Naive thymus-derived CD4-positive, alpha-beta T cell (primary cell): Measurements from ENCODE around the gene HOXD4. TPM values are rescaled to one million over a fixed set of nuclear protein-coding genes. Genes with fewer than 3 reads are reported as not detected.

Experiments used
- ATAC-seq: fragments of 150-1000 bp; cut with Tn5 transposase; 2 replicates; pipeline ENCODE4 v1.10.0; 2021; ENCODE audit warnings: mild to moderate bottlenecking, moderate library complexity
- CTCF ChIA-PET: fragments of 350-600 bp; sonication (Branson Sonifier 250); formaldehyde crosslinking; loops from one replicate; lab custom pipeline; 2021; ENCODE audit warnings: antibody characterized with exemption; lab: Charles Lee
- POLR2A ChIA-PET: fragments of 350-600 bp; sonication (Branson Sonifier 250); formaldehyde crosslinking; loops from one replicate; lab custom pipeline; 2021; ENCODE audit warnings: antibody characterized with exemption, inconsistent platforms; lab: Charles Lee
- DNase-seq, 9 donors: peaks; one replicate each; pipeline versions ENCODE4 v3.0.0 to v3.0.0-alpha.2; 2020 to 2022; ENCODE audit warnings: mixed read lengths in 1 of 9
- H3K27ac ChIP-seq: one replicate; pipeline ENCODE4 v1.7.0; 2013; ENCODE audit warnings: mild to moderate bottlenecking, low read depth, low read length, moderate library complexity
- H3K27me3 ChIP-seq, 2 donors: one replicate each; pipeline ENCODE4 v1.7.0; 2013; ENCODE audit warnings: low read length in 2 of 2, mild to moderate bottlenecking in 2 of 2, moderate library complexity in 2 of 2; ENCODE audit not compliant: control insufficient read depth in 2 of 2, insufficient read depth in 2 of 2
- H3K36me3 ChIP-seq, 3 experiments: 1 replicate in 2 of 3; 2 replicates in 1 of 3; pipeline ENCODE4 v1.7.0; 2013; ENCODE audit warnings: low read length in 3 of 3, mild to moderate bottlenecking in 3 of 3, moderate library complexity in 1 of 3; ENCODE audit not compliant: insufficient read depth in 3 of 3, control insufficient read depth in 2 of 3
- H3K4me1 ChIP-seq, 2 donors: one replicate each; pipeline ENCODE4 v1.7.0; 2013; ENCODE audit warnings: low read length in 2 of 2, mild to moderate bottlenecking in 2 of 2, moderate library complexity in 1 of 2; ENCODE audit not compliant: control insufficient read depth in 2 of 2, insufficient read depth in 2 of 2
- H3K4me3 ChIP-seq: 2 replicates; pipeline ENCODE4 v1.7.0; 2013; ENCODE audit warnings: mild to moderate bottlenecking, low read length
- H3K9me3 ChIP-seq, 3 experiments: 1 replicate in 2 of 3; 2 replicates in 1 of 3; pipeline ENCODE4 v1.7.0; 2013; ENCODE audit warnings: low read length in 3 of 3; ENCODE audit not compliant: control insufficient read depth in 2 of 3
- H3K27ac Mint-ChIP-seq, 9 donors: one replicate each; pipeline ENCODE4 v1.8.0; 2020 to 2022; ENCODE audit warnings: mixed read lengths in 9 of 9, mild to moderate bottlenecking in 8 of 9, moderate library complexity in 5 of 9, inconsistent platforms in 2 of 9
- H3K27me3 Mint-ChIP-seq, 5 donors: one replicate each; pipeline ENCODE4 v1.8.0; 2021 to 2022; ENCODE audit warnings: mixed read lengths in 5 of 5, mild to moderate bottlenecking in 1 of 5
- H3K36me3 Mint-ChIP-seq, 5 donors: one replicate each; pipeline ENCODE4 v1.8.0; 2020 to 2022; ENCODE audit warnings: mixed read lengths in 5 of 5, mild to moderate bottlenecking in 3 of 5, inconsistent platforms in 1 of 5
- H3K4me1 Mint-ChIP-seq, 7 donors: one replicate each; pipeline ENCODE4 v1.8.0; 2020 to 2022; ENCODE audit warnings: mixed read lengths in 7 of 7, mild to moderate bottlenecking in 3 of 7, inconsistent platforms in 1 of 7
- H3K4me3 Mint-ChIP-seq, 10 donors: one replicate each; pipeline ENCODE4 v1.8.0; 2020 to 2022; ENCODE audit warnings: mild to moderate bottlenecking in 10 of 10, mixed read lengths in 10 of 10, moderate library complexity in 6 of 10, inconsistent platforms in 2 of 10
- H3K9me3 Mint-ChIP-seq, 11 donors: one replicate each; pipeline ENCODE4 v1.8.0; 2020 to 2022; ENCODE audit warnings: mixed read lengths in 11 of 11, mild to moderate bottlenecking in 4 of 11, inconsistent platforms in 1 of 11, moderate library complexity in 1 of 11
- intact Hi-C, 2 donors: fragments of 100-400 bp; cut with micrococcal nuclease; formaldehyde crosslinking; loops; one replicate each; pipeline ENCODE4 v1.15.1; 2023
- polyA plus RNA-seq, 2 donors: library from polyadenylated mRNA; unstranded; fragments of 300-500 nt; fragmentation: Illumina TruSeq; gene quantifications; one replicate each; pipeline ENCODE4 v1.2.3, GENCODE V29; 2021
- total RNA-seq, 6 experiments: library from RNA in 5 of 6; stranded (reverse) in 5 of 6; gene quantifications; 1 replicate in 5 of 6; 2 replicates in 1 of 6; pipeline ENCODE4 v1.2.3 and lab custom pipeline; 2021 to 2026

Gene HOXD4
- total and polyA plus RNA-seq, 7 experiments from 2014 or later: not detected

- Mint-ChIP-seq H3K4me3 (peak within 1 kb of the TSS; percentile 26 to 85 (median 76)), H3K36me3 (peaks cover 0 to 4% (median 2%) of the 10 kb centered on the region in 5 donors), H3K27ac (peak within 1 kb of the TSS in 2 of 9 donors; percentile 38 to 86), H3K27me3 (peaks cover 77 to 90% (median 82%) of the 10 kb centered on the region in 5 donors), H3K4me1 (peaks cover 3 to 32% (median 15%) of the 10 kb centered on the region in 7 donors), H3K9me3 (peaks cover 0 to 20% (median 6%) of the 10 kb centered on the region in 11 donors)
- peaks cover 0 to 15% of the 10 kb centered on the region in 2 donors for H3K4me1 ChIP-seq
- peak; percentile 35 for ATAC-seq
- peaks cover 27 to 81% of the 10 kb centered on the region in 2 donors for H3K27me3 ChIP-seq
- ChIA-PET POLR2A (interaction anchor here (0.5 kb wide), 1 partner anchor 1009 kb away, joined by 4 read pairs; no protein-coding TSS in a partner anchor), CTCF (no interaction called here)
- H3K9me3 ChIP-seq: no peaks in the 10 kb centered on the region
- peak within 1 kb of the TSS; percentile 33 for H3K4me3 ChIP-seq
- H3K27ac ChIP-seq: no peak within 1 kb of the TSS
- intact Hi-C loops: loop anchor here (1.0 to 10.0 kb wide), 4 partner anchors 8 to 1788 kb away; partner anchors contain the start of gene SP9 (in 1 of the 2)
- no peaks in the 10 kb centered on the region for H3K36me3 ChIP-seq
- peak in 2 of 9 donors; percentile 39 to 43 for DNase-seq
Measured at GRCh38 chr2:176122683-176123410, 28.5 kb upstream of the HOXD4 start, which contains the start of gene HOXD9. Gene HOXD9, plus strand, starts transcription at chr2:176122719. Its CDS starts 50 bp downstream, at chr2:176122769.

- Histone ChIP-seq H3K4me3 (no peak overlapping the region), H3K4me1 (peaks cover 0 to 15% of the 10 kb centered on the region in 2 donors), H3K27me3 (peaks cover 34 to 81% of the 10 kb centered on the region in 2 donors), H3K36me3 (no peaks in the 10 kb centered on the region), H3K27ac (no peak overlapping the region), H3K9me3 (no peaks in the 10 kb centered on the region)
- ATAC-seq: no peak
- peaks cover 0 to 4% (median 0%) of the 10 kb centered on the region in 5 donors for H3K36me3 Mint-ChIP-seq
- peak overlapping the region in 2 of 9 donors; percentile 43 to 86 for H3K27ac Mint-ChIP-seq
- peaks cover 8 to 39% (median 21%) of the 10 kb centered on the region in 7 donors for H3K4me1 Mint-ChIP-seq
- intact Hi-C loops: loop anchor here (1.0 to 10.0 kb wide), 4 partner anchors 8 to 1789 kb away; partner anchors contain the start of gene SP9 (in 1 of the 2)
- peaks cover 0 to 19% (median 5%) of the 10 kb centered on the region in 11 donors for H3K9me3 Mint-ChIP-seq
- ChIA-PET POLR2A (no interaction called here), CTCF (no interaction called here)
- H3K4me3 Mint-ChIP-seq: peak overlapping the region; percentile 26 to 75 (median 58)
- DNase-seq: no peak
- peaks cover 77 to 90% (median 82%) of the 10 kb centered on the region in 5 donors for H3K27me3 Mint-ChIP-seq
Measured at GRCh38 chr2:176123411-176124109, 27.8 kb upstream of the HOXD4 start.

GRCh38 chr2:176124110-176124946 is 27.0 kb upstream of the HOXD4 start:
- H3K27me3 ChIP-seq: peaks cover 34 to 83% of the 10 kb centered on the region in 2 donors
- ChIA-PET CTCF (no interaction called here), POLR2A (no interaction called here)
- peaks cover 8 to 42% (median 25%) of the 10 kb centered on the region in 7 donors for H3K4me1 Mint-ChIP-seq
- intact Hi-C loops: loop anchor here (10.0 kb wide), 3 partner anchors 1210 to 1790 kb away; partner anchors contain the start of gene SP9 (in 1 of the 2)
- no peak for DNase-seq
- no peaks in the 10 kb centered on the region for H3K36me3 ChIP-seq
- H3K4me3 ChIP-seq: no peak overlapping the region
- H3K9me3 Mint-ChIP-seq: peaks cover 0 to 15% (median 1%) of the 10 kb centered on the region in 11 donors
- ATAC-seq: no peak
- H3K9me3 ChIP-seq: no peaks in the 10 kb centered on the region
- peak overlapping the region in 8 of 10 donors; percentile 26 to 75 (median 59) for H3K4me3 Mint-ChIP-seq
- peak overlapping the region in 3 of 9 donors; percentile 43 to 86 (median 44) for H3K27ac Mint-ChIP-seq
- H3K36me3 Mint-ChIP-seq: no peaks in the 10 kb centered on the region
- H3K27me3 Mint-ChIP-seq: peaks cover 78 to 90% (median 81%) of the 10 kb centered on the region in 5 donors
- peaks cover 0 to 15% of the 10 kb centered on the region in 2 donors for H3K4me1 ChIP-seq
- H3K27ac ChIP-seq: no peak overlapping the region

GRCh38 chr2:176124947-176125771 is 26.2 kb upstream of the HOXD4 start:
- Histone ChIP-seq H3K4me1 (peaks cover 0 to 15% of the 10 kb centered on the region in 2 donors), H3K27me3 (peaks cover 34 to 78% of the 10 kb centered on the region in 2 donors), H3K9me3 (no peaks in the 10 kb centered on the region), H3K4me3 (no peak overlapping the region), H3K27ac (no peak overlapping the region), H3K36me3 (no peaks in the 10 kb centered on the region)
- no peak for ATAC-seq
- peak overlapping the region in 1 of 9 donors; percentile 51 for H3K27ac Mint-ChIP-seq
- H3K4me3 Mint-ChIP-seq: peak overlapping the region in 1 of 10 donors; percentile 26
- CTCF ChIA-PET: interaction anchor here (0.7 to 5.6 kb wide), 3 partner anchors 8 to 534 kb away, joined by 3 to 65 read pairs (median 5); no protein-coding TSS in a partner anchor
- H3K9me3 Mint-ChIP-seq: peaks cover 0 to 14% (median 0%) of the 10 kb centered on the region in 11 donors
- peaks cover 8 to 42% (median 26%) of the 10 kb centered on the region in 7 donors for H3K4me1 Mint-ChIP-seq
- intact Hi-C loops: loop anchor here (5.0 to 10.0 kb wide), 5 partner anchors 123 to 1790 kb away; partner anchors contain the start of genes LNPK (in 1 of the 2) and SP9 (in 1 of the 2)
- POLR2A ChIA-PET: no interaction called here
- H3K27me3 Mint-ChIP-seq: peaks cover 71 to 82% (median 73%) of the 10 kb centered on the region in 5 donors
- no peaks in the 10 kb centered on the region for H3K36me3 Mint-ChIP-seq
- peak in 1 of 9 donors; percentile 17 for DNase-seq

GRCh38 chr2:176125772-176126054 is 25.6 kb upstream of the HOXD4 start:
- intact Hi-C loops: loop anchor here (2.0 to 10.0 kb wide), 7 partner anchors 123 to 1791 kb away; partner anchors contain the start of genes LNPK (in 1 of the 2) and SP9 (in 1 of the 2)
- peaks cover 0 to 9% (median 0%) of the 10 kb centered on the region in 11 donors for H3K9me3 Mint-ChIP-seq
- peak overlapping the region in 1 of 9 donors; percentile 7 for H3K27ac Mint-ChIP-seq
- H3K4me3 Mint-ChIP-seq: no peak overlapping the region
- H3K9me3 ChIP-seq: no peaks in the 10 kb centered on the region
- CTCF ChIA-PET: interaction anchor here (0.7 to 5.6 kb wide), 4 partner anchors 8 to 534 kb away, joined by 3 to 65 read pairs (median 10); no protein-coding TSS in a partner anchor
- no peak overlapping the region for H3K4me3 ChIP-seq
- H3K27me3 Mint-ChIP-seq: peaks cover 67 to 79% (median 69%) of the 10 kb centered on the region in 5 donors
- no peak for DNase-seq
- POLR2A ChIA-PET: no interaction called here
- H3K4me1 Mint-ChIP-seq: peaks cover 9 to 43% (median 28%) of the 10 kb centered on the region in 7 donors
- H3K36me3 Mint-ChIP-seq: no peaks in the 10 kb centered on the region
- H3K27ac ChIP-seq: no peak overlapping the region
- H3K4me1 ChIP-seq: peaks cover 3 to 19% of the 10 kb centered on the region in 2 donors
- H3K27me3 ChIP-seq: peaks cover 34 to 74% of the 10 kb centered on the region in 2 donors
- ATAC-seq: no peak
- H3K36me3 ChIP-seq: no peaks in the 10 kb centered on the region
